ENCODE results near the gene FREM2.

The FREM2 gene

GRCh38 chr13:38687246-38688229 is 661 bp downstream of the FREM2 start:
- DNase-seq (ENCODE audit: low spot score), result no peak

- no peak for DNase-seq (ENCODE audit: low spot score)
These were observed 1.8 kb downstream of the FREM2 start for GRCh38 chr13:38688674-38689073.

- DNase-seq (ENCODE audit: low spot score), result no peak
These were observed 3.4 kb downstream of the FREM2 start for GRCh38 chr13:38690231-38690630.

DNA sequence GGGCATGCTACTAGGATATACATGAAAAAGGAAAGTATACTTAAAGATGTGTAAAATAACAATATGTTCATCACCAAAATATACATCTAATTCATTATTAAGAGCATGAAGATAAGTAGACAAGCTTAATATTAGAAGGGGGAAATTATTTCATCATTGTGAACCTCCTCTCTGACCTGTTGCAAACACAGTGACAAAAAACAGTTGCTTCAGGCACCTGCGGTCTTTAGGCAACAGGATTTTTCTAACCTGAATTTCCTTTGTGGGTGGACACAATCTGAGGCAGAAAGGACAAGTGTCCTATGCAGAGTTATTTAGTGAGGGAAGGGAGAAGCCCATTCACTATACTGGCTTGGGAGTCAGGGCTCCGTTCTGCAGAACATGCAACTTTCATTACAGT is 6.3 kb downstream of the FREM2 start:
- no peak for DNase-seq (ENCODE audit: low spot score)

- DNase-seq (ENCODE audit: low spot score), result no peak
These were observed 6.8 kb downstream of the FREM2 start for GRCh38 chr13:38693641-38694040.

DNA sequence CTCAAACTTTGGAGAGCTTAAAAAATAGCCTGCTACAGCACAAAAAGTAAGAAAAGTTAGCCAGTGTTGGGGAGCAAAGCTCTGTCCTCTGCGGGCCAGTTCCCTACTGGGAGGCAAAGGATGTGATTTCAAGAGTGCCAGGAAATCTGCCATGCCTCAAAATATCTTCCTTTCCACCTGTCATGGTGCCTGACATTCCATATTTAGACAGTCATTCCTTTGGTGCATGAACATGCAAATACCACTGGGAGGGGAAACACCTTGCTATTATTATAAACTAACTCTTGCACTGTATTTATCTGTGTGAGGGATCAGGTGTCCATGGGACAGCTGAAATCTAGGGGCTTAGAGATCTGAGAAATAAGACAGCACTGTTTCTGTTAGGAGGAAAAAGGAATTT is 10.3 kb downstream of the FREM2 start:
- DNase-seq (ENCODE audit: low spot score), result no peak

DNA sequence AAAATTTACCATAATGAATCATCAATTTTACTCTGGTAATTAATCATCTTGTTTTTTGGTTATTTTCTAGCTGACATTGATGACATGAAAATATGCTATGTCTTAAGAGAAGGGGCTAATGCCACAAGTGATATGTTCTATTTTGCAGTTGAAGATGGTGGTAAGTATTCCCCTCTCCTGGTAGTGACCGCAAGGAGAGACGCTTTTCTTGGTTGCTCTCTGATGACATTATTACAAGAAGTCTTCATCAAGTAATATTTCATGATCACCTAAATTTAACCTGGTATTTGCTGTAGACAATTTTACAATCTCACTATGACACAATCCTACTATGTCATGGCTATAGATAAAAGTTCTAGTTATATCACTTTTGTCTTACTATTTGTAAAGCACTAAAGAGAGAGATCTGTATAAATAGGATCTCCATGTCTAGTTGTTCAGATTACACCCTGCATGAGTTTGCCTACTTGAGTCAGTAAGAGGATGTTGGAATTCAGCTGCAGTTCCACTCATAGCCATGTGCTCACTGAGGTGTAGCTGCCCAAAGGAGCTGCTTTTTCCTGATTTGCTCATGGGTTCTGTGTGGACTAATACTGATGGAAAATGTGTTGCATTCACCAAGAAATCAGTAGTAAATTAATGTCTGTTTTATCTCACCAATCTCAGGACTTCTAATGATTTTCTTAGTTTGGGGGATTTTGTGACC is 10.9 kb downstream of the FREM2 start:
- no peak for DNase-seq (ENCODE audit: low spot score)

- no peak for DNase-seq (ENCODE audit: low spot score)
These were observed 13.2 kb downstream of the FREM2 start for GRCh38 chr13:38700051-38700450.

DNA sequence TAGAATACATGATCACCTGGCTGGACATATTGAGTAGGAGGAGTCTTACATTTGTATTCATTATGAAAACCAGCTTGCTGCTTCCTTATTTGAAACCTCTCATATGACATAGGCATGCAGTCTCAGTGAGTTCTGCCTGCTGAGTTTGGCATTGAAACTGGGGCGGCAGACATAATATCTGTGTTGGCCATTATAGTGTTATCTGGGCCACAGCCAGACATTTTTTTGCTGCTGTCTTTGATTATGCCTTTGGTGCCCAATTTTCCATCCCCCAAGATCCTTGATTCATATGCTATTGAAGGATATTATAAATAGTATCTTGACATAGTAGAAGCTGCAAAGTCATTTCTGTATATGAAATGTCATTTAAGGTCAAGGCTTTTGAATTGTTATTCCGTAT is 15.8 kb downstream of the FREM2 start:
- no peak for DNase-seq (ENCODE audit: low spot score)

GRCh38 chr13:38703255-38703654 is 16.4 kb downstream of the FREM2 start:
- no peak for DNase-seq (ENCODE audit: low spot score)

DNA sequence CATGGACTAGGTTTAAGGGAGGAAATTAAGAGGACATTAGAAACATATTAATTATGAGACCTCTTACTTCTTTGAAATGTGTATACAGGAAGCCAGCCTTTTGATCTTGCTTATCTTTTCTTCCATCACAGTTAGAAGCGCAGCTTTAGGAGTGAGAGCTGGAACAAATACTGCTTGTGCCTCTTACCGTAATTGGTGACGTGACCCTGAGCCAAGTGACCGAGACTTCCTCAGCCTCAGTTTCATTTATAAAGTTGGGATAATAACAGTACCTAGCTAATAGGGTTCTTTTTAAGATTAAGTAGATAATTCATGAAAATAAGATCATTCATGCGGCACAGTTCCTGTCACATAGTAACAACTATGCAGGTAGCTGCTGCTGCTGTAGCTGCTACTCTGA is 18.5 kb downstream of the FREM2 start:
- DNase-seq (ENCODE audit: low spot score), result no peak

DNA sequence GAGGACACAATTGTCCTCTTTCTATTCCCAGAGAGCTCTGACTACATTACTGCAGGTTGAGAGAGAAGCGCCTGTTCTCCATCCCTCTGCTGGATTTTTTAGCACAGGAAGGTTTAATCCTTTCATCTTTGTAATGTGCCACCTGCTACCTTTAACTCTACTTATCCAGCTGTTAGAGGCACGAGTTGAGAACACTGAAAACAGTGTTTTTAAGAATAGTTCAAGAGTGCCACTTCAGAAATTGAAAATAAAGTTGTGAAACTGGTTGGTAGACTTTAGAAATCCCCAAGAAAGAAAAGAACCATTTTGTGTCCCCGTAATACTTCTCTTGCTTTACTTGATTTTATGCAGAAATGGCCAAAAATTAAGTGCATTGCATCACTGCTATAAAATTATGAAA is 20.6 kb downstream of the FREM2 start:
- no peak for DNase-seq (ENCODE audit: low spot score)

GRCh38 chr13:38713046-38713445 is 26.2 kb downstream of the FREM2 start:
- DNase-seq (ENCODE audit: low spot score), result no peak

DNA sequence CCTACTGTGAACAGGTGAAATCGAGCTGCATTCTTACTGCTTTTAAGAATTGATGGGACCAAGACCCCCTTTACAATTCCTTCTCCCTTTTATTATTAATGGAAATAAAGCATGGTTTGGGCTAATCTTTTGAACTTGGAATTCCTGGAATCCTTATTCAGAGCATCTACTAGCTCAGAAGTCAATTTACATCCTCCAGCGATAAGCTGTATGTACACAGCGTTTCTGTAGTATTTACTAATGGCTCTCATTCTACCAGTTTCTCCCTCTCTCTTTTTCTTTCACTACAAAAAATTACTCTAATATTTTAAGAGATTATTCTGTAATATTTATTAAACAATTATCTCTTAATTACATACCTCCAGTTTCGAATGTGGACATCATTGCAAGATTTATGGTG is 31.5 kb downstream of the FREM2 start:
- no peak for DNase-seq (ENCODE audit: low spot score)

- no peak for DNase-seq (ENCODE audit: low spot score)
These were observed 43.5 kb downstream of the FREM2 start for GRCh38 chr13:38730332-38730731.

- no peak for DNase-seq (ENCODE audit: low spot score)
These were observed 46.3 kb downstream of the FREM2 start for GRCh38 chr13:38733146-38733545.

DNA sequence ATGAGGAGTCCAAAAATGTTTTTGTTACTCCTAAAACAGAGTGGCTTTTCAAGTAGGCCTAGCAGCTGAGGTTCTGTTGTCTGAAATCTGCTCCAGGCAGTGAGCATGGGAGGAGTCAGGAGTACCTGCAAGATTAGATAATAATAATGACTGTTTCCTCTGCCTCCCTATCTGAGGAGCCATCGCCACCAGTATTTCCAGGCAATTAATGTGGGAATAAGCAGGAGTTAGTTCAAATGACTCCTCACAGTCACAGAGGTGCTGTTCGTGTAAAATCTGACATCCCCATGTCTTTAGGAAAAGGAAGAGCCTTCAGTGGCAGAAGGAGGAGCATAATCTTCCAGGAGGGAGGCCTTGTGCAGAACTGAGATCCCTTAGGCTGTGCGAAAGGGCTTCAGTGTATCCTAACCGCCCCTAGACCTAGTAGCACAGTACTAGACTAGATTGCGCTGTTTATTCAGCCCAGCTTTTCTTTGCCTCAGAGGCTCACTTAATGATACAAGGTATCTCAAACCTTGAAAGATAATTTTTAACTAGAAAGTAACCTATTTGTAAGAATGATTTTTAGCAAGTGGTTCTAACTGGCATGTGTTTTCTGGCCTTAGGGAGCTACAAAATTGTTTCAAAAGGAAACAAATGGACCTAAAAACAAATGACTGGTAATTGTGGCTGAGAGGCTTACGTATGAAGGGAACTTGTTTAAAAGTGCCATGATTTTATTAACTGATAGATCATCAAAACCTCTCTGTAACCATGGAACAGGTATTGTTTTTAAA is 49.0 kb downstream of the FREM2 start:
- DNase-seq (ENCODE audit: low spot score), result no peak

GRCh38 chr13:38743466-38743865 is 56.6 kb downstream of the FREM2 start:
- no peak for DNase-seq (ENCODE audit: low spot score)

DNA sequence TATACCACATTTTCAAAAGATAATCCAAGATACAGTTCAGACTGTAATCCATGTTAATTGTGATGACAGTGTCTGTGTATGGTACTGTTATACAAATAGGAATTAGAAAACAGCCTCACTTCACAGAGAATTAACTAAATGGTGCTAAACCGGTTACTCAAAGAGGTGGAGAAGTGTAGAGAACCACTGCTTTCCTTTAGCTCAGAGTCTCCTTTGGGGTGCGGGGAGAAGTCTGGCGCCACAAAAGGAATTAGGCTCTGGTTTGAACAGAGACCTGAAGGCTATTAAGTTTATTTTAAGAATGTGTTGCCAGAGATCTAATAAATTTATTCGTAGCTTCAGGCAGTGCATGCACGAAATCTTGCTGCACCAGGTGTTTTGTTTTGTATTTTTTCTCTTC is 65.8 kb downstream of the FREM2 start:
- DNase-seq (ENCODE audit: low spot score), result no peak

- no peak for DNase-seq (ENCODE audit: low spot score)
These were observed 67.0 kb downstream of the FREM2 start for GRCh38 chr13:38753878-38754277.

- no peak for DNase-seq (ENCODE audit: low spot score)
These were observed 68.9 kb downstream of the FREM2 start for GRCh38 chr13:38755793-38756192.

GRCh38 chr13:38758277-38758676 is 71.4 kb downstream of the FREM2 start:
- DNase-seq (ENCODE audit: low spot score), result no peak

DNA sequence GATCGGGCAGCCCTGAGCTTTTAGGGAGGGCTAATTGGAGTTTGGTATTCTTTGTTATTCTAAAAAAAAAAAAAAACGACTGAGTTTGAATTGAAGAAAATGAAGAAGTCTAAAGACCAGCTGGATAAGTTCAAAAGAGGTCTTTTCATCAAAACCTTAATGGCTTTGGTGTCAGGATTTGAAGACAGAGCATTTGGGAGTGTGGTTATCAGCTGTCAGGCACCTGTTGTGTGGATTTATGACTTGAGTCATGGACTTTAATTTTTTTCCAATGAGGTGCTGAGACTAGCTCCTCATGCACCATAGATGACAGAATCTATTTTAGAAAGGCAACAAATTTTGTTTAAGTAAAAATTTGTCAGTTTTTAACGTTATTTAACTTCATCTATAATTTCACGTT is 72.5 kb downstream of the FREM2 start:
- DNase-seq (ENCODE audit: low spot score), result no peak

All from globus pallidus (tissue), 1 donor.